Dedifferentiated amniotic fluid mesenchymal stem cell (primary cell): Measurements from ENCODE around the gene LRRC74B.
"Not testable (repeated sequence)": the region's sequence is repeated elsewhere in the genome, so short reads cannot be mapped to it uniquely, and the experiment has no call there.

Experiments used
- DNase-seq: peaks from one replicate; pipeline ENCODE4 v3.0.0-alpha.2; 2016; ENCODE audit errors: extremely low spot score

The LRRC74B gene

DNA sequence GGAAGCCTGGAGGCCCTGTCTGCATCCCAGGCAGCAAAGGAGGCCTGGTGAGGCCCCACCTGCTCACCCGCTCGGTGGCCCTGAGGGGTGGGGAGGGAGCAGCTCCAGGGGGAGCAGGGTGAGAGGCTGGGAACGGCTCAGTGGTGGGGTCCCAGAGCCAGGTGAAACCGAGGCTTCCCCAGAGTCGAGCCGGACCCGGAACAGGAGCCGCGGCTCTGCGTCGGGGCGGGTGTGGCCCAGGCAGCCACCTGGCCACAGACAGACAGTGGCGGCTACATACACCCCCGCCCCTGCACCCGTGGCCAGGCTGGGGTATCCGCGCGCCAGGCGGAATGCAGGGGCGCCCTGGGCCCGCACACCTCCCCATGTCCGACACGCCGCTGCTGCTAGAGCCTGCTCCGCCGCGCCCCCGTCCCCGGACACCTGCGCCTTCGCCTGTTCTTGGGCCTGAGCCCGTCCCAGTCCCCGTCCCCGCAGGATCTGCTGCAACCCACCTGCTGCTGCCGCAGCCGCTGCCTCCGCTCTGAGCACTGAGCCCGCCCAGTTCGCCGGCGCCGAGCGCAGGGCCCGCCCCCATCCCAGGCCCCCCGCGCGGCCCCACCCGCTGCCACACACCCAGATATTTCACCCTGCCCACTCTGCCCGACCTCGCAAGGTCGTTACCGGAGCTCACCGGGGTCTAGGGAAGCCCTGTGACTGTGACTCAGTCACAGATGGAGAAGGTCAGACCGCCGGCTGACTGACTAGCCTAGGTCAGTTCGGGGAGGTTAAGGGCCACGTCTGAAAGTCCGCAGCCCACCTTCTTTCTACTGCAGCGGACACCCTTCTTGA is 13.5 kb upstream of the LRRC74B start, which contains the start of gene SLC7A4:
TSS of gene SLC7A4 (minus strand) at position 525 of the 831 bp plus-strand sequence. CDS start 749 bp downstream, outside the sequence.
- no peak for DNase-seq

GRCh38 chr22:21032868-21033688 is 12.7 kb upstream of the LRRC74B start:
- no peak for DNase-seq

DNA sequence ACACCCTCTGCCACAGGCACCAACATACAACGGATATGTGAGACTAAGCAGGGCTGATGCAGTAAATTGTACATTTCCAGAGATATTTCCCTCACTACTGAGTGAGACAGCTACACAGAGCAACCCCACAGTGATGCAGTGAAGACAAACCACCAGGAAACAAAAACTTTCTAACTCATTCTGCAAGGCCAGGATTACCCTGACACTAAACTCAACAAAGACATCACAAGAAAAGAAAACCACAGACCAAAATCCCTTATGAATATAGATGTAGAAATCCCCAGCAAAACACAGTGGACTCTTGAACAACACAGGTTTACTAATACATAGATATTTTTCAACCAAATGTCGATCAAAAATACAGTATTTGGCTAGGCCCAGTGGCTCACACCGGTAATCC is 11.9 kb upstream of the LRRC74B start:
- no peak for DNase-seq

DNA sequence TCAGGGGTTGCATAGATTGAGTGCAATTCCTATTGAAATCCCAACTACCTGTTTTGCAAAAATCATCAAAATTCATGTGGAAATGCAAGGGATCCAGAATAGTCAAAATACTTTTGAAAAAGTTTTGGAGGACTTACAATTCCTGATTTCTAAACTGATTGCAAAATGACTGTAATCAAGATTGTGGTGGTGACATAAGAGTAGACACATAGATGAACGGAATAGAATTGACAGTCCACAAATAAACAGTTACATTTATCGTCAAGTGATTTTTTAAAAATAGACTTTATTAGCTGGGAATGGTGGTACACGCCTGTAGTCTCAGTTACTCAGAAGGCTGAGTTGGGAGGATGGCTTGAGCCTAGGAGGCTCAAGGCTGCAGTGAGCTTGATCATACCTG is 10.8 kb upstream of the LRRC74B start:
- no peak for DNase-seq

DNA sequence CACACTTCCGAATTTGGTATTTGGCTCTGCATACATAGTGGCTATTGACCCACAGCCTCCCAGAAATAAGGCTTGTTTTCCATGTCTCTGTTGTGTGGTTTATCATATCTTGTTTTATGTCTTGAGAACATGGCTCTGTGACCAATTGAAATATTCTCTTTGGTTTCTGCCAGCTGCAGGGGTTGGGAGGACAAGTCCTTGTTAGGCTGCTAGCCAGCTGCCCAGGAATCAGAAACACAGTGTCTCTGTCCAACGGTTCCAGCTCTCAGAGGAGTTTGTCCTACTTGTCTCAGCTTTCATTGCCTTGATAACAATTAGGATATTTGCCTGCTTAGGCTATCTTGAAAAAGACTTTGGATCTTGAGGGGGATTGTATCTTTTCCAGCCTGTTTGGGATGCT is 7.3 kb upstream of the LRRC74B start:
- peak; percentile 38 for DNase-seq

DNA sequence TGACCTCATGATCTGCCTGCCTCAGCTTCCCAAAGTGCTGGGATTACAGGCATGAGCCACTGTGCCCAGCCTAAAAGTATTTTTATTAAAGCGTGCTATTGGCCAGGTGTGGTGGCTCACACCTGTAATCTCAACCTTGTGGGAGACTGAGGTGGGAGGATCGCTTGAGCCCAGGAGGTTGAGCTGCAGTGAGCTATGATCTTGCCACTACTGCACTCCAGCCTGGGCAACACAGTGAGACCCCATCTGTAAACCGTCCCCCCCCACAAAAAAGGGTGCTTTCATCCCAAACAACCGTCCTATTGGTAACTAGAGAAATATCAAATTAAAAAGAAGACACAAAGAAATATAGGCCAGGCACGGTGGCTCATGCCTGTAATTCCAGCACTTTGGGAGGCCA is 6.6 kb upstream of the LRRC74B start:
- not testable (repeated sequence) for DNase-seq

DNA sequence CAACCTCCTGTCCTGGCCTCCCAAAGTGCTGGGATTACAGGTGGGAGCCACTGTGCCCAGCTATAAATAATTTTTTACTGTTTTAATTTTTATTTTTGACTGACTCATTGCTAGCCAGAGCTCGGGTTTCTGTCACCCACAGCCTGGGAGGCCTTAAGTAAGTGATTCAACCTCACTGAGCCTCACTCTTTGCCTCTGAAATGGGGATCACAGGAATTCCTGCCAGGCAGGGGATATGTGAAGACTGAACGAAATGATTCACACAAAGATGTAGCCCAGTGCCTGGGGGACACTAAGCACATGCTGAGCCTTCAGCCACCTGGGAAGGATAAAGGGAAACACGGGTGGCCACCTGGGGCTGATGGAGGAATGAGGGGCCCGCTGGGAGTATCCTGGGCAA is 3.8 kb upstream of the LRRC74B start:
- DNase-seq = no peak

DNA sequence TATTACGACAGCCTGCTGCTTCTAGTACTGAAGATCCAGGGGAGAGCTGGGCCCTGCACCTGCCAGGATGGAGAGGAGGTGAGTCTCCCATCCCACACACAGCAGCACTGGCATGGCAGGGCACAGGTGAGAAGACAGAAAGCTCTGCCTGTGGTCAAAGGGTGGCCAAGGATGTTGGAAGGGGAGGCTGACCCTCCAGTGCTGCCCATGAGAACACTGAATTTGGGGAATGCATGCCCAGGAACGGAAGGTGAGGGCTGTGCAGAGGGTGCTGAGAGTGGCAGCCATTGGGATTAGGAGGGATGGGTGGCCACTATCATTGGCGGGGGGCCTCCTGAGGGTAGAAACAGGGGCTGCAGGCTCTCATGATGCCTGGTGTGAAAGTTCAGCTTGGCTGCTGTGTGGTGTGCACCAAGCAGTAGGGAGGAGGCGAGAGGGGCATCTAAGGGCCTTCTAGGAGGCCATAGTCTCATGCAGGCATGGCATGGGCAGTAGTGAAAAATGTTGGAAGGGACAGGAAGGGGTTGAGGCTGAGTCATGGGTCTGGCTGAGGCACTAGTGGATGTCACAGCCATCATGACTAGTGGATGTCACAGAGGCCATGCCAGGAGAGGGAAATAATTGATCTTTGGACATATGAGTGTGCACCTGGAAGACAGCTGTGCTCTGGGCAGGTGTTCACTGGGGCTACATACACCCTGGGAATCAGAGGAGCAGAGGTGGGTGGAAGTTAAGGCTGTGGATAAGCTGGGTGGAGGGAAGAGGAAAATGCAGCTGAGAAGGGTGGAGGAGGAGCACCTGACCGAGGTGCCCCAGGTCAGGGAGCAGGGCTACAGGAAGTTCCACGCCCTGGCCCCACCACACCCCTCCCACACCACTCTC is 2.5 kb upstream of the LRRC74B start:
- DNase-seq = no peak

DNA sequence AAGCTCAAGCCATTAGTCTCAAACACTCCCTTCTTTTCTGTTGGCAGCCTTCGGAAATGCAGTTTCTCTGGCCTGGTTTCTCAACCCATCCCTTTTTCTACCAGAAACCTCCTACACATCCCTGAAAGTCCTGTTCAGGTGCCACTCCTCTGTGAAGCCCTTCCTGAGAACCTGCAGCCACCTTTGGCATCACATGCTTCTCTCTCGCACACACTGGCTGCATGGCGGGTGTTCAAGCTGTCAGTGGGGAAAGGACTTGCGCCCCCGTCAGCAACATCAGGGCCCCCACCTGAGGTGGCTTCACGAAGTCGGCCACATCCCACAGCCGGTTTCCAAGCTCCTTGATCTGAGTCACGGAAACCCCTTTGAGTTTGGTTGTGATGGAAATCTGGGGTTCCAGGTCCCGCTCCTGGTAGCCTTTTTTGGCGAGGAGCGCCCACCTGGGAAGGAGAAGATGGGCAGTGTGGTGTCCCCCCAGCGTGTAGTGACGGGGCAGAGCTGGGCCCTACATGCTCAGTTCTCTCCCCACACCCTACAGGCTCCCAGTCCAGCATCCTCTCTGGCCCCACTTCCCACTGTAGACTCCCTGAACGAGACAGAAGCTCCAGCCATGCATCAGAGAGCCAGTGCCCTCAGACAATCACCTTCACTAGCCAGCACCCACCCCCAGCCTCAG is 1.7 kb upstream of the LRRC74B start:
- DNase-seq = no peak

DNA sequence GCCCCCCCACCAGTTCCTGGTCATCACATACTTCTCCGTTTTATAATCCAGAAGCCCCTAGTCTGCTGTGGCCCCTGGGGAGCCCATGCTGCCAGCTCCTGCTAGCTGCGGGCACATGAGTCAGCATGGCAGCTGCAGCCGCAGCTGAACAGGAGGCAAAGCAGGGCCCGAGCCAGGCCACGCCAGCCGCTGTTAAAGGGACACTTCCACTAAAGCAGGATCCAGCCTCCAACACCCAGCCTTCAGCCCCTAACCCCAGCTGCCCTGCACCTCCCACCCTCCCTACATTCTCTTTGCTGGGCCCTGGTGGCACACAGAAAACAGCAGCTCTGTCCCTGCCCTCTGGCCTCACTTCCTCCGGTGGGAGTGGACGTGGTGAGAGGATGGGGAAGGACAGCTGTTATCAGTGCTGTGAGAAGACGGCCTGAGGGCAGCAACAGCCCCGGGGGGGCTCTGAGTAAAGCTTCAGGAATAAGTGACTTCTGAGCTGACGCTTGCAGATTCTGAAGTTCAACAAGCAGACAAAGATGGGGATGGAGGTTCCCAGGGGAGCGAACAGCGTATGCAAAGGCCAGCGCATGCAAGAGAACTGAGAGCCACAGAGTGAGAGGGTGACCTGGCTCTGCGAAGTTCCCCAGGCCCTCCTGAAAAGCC is 688 bp upstream of the LRRC74B start:
- DNase-seq = no peak

- no peak for DNase-seq
Measured at GRCh38 chr22:21047035-21047661, 1.4 kb downstream of the LRRC74B start.

DNA sequence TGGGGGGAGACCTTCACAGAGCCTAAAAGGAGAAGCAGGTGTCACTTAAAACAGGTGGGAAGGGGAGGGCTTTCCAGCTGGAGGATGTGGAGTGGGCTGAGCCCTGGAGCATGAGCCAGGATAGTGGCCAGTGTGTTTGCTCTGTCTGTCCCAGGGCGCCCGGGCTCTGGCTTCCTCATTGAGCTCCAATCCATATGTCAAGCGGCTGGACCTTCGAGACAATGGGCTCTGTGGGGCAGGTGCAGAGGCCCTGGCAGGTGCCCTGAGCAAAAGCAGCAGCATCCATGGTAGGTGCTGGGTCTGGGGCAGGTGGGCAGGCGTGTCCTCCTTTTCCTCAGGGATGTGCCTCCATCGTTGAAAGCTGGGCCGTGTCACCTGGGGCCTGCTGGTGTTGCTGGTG is 2.0 kb downstream of the LRRC74B start:
- DNase-seq = no peak

DNA sequence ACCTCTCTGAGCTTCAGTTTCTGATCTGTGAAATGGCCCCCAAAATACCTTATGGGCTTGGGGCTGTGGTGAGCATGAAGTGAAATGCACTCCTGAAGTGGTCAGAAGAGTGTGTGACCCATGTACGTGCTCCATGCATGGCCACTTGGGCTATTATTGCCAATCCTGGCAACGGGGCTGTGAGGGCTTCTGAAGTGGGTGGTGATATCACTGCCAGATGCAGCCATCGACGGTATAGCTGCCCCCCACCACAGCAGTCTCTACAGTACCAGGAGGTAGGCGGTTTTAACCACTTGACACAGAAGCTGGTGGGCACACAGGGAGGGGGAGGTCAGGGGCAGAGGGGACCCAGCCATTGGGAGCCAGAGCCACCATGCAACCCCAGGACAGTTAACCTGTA is 2.7 kb downstream of the LRRC74B start:
- DNase-seq = not testable (repeated sequence)

GRCh38 chr22:21048965-21049364 is 3.2 kb downstream of the LRRC74B start:
- DNase-seq = not testable (repeated sequence)

DNA sequence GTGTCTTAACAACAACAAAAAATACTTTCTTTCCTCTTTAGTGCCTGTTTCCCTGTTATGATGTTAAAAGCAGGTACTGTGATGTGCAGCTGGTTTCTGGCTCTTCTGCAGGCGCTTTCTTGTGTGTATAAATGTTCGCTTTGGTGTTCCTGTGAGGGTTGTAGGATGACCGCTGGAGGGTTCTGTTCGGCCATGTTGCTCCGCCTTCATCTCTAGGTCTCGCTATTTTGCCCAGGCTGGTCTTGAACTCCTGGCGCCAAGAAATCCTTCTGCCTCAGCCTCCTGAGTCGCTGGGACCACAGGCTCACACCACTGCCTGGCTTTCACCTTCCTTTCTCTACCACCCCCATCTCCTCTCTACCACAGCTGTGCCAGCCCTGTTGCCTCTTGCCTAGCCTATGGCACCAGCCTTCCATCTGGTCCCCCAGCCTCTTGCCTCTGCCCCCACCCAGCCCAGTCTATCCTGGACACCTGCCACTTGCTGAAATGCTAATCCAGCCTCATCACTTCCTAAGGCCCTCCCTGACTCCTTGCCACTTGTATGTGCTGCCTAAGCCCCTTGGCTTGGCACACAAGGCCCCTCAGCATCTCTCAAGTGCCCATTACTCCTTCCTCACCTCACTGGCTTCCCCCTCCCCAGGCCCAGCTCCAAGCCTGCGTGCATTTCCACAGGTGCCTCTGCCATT is 5.5 kb downstream of the LRRC74B start:
- no peak for DNase-seq

GRCh38 chr22:21051831-21052400 is 6.2 kb downstream of the LRRC74B start:
- DNase-seq = no peak

GRCh38 chr22:21052715-21053459 is 7.1 kb downstream of the LRRC74B start:
- DNase-seq = no peak

- DNase-seq = no peak
Measured at GRCh38 chr22:21054046-21054713, 8.4 kb downstream of the LRRC74B start.
